HG03280 (cell line): Measurements from ENCODE around the gene CTDSP2.
"Not testable (repeated sequence)": the region's sequence is repeated elsewhere in the genome, so short reads cannot be mapped to it uniquely, and the experiment has no call there.

ENCODE experiments used
- ATAC-seq: cut with Tn5 transposase; IDR thresholded peaks from one replicate; pipeline ENCODE4 v1.9.1; 2021; ENCODE audit warnings: mild to moderate bottlenecking, moderate library complexity; ENCODE audit not compliant: unreplicated experiment

The CTDSP2 gene

DNA sequence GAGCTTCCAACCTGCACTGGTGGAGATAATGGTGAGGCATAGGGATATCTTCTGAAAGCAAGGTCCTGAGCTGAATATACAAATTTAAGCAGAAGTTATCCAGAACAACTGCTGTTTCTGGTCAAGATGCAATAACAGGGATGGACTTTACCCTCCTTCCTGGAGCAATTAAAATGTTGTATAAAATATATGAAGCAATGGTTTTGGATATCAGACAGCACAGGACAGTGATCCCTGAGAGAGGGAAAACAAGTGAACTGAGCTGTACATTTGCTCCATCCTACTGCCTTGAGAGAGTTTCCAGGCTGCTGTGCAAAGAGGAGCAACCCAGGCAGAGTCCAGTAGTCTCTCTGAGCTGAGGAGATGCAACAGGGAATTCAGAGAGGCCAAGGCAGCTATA lies 36.0 kb upstream of the CTDSP2 start:
- no peak for ATAC-seq

DNA sequence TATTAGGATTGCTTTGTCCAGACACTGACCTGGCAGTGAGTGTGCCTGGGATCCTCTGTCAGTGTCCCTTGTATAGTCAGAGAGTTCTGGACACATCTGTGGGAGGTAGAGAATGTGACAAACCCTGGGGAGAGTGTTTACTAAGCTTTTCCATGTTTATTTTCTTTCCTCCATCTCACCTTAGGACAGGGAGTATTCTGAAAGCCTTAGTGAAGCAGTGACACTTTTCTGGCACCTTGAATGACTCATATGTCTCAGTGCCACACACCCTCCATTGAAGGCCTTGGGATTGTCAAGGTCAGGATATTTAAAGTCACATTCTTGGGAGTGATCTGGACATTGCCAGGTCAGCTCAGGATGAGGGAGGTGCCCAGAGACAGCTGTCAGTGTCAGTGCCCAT lies 34.9 kb upstream of the CTDSP2 start:
- no peak for ATAC-seq

DNA sequence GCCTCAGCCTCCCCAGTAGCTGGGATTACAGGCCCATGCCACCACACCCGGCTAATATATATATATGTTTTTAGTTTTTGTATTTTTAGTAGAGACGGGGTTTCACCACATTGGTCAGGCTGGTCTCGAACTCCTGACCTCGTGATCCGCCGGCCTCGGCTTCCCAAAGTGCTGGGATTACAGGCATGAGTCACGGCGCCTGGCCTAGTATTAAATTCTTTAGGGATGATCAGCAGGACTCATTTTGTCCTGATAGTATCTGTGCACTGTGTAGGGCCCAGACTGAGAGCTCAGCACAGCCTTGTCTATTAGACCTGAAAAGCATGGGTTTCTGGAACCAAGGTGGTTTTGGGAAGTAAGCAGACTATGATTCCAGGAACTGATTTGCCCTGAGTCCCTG lies 34.5 kb upstream of the CTDSP2 start:
- not testable (repeated sequence) for ATAC-seq

DNA sequence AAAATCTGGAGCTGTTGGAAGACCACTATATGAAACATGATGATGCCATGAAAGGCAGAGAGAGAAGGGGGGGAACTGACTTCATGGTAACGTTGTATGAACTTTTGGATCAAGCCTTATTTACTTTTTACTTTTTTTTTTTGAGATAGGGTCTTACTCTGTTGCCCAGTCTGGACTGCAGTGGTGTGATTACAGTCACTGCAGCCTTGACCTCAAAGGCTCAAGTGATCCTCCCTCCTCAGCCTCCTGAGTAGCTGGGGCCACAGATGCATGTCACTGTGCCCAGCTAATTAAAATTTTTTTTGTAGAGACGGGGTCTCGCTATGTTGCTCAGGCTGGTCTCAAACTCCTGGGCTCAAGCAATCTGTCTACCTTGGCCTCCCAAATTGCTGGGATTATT lies 31.3 kb upstream of the CTDSP2 start:
- no peak for ATAC-seq

DNA sequence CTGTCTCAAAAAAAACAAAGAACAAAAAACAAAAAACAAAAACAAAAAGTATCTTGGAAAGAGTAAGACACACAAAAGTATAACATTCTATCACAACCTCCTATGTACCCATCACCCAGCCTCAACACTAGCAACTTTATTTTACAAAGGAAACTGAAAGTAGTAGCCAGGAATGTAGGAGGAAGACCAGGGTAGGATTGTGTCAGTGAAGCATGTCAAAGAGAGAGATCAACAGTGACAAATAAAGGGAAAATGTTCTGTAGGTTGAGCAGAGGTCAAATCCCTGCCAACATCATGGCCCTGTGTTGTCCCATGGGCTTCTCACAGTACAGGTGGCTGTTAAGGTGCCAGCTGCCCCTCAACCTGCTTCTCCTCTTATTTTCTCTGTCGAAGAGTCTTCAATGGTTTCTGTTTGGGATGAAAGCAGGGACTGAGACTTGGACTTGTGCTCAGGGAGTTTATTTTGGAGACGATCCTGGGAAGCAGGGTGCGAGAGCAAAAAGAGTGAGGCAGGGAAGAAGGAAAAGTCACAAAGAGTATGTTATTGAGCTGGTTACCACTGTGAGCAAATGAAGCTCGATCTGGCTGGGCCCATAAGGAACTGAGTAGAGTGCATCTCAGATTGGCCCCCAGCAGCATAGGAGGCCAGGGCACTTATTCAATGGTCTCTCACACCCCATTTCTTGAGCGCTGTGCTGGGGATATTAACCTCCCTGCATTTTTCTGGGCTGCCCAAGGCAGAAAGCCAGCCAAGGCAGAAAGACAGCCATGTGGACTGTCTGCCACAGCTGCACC lies 29.4 kb upstream of the CTDSP2 start:
- no peak for ATAC-seq

DNA sequence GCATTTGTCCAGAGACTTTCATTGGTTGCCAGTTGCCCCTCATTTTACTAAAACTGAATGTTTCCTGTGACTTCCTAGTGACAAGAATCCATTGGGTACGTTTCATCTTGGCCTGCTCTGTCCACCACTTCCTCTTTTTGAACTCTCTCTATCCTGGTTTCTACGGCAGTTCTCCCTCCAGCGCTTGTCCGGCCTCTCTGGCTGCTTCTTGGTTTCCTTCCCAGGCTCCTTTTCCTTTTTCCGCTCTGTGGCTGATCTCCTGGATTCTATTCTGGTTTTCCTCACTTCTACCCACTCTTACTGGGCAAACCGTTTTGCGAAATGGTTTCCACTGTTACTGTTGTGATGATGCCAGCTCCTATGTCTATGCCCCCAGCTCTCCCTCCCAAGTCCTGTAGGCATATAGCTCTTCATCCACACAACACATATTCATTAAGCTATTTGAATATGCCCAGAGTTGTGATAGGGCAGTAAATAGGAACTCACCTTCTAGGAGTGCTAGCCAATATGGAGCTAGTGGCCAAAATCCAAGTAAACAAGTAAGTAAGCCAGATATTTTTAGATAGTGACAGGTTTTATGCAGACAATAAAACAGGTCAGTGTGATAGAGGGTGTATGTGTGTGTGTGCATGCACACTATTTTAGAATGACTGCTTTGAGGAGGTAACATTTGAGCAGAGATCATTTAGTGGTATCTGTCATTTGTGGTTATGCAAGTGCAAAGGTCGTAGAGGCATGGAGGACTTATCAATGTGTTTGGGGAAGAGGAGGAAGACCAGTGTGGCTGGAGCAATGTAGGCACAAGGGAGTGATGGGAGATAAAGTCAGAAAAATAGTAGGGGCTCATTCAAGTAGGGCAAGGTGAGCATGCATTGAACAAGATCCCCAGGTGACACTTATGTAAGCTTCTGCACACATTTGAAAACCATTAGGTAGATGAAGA lies 27.9 kb upstream of the CTDSP2 start:
- no peak for ATAC-seq

DNA sequence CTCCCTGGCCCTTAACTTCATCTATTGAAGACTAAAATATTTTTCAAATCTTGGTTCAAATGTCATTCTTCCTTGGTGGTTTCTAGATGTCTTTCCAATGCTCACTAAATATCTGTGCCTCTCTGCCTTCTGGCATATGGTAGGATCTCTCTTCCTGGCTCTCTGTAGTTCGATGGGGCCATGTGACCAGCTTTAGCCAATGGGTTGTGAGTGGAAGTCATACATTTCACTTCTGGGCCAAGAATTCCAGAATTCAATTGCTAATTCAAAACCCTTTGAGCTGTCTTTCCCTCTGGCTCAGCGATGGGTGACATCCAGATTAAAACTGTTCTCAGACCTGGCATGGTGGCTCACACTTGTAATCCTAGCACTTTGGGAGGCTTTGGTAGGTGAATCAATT lies 25.8 kb upstream of the CTDSP2 start:
- ATAC-seq: no peak

DNA sequence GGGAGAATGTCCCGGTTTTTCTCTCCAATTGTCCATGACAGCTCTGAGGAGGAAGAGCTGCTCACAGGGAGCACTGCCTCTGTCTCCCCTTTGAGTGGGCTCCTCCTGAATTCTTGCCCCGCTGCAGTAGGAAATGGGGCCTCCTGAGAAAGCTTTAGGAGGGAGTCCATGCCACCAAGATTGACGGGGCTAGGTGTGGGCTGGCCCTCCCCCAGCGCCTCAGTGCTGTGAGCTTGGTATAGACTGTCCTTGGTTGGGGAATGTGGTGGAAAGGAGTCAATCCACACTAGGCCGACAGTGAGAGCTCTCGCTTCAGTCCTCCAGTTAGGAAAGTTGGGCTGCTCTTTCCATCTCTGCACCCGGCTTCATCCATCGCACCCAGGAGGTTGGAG lies 23.4 kb upstream of the CTDSP2 start:
- ATAC-seq: no peak

DNA sequence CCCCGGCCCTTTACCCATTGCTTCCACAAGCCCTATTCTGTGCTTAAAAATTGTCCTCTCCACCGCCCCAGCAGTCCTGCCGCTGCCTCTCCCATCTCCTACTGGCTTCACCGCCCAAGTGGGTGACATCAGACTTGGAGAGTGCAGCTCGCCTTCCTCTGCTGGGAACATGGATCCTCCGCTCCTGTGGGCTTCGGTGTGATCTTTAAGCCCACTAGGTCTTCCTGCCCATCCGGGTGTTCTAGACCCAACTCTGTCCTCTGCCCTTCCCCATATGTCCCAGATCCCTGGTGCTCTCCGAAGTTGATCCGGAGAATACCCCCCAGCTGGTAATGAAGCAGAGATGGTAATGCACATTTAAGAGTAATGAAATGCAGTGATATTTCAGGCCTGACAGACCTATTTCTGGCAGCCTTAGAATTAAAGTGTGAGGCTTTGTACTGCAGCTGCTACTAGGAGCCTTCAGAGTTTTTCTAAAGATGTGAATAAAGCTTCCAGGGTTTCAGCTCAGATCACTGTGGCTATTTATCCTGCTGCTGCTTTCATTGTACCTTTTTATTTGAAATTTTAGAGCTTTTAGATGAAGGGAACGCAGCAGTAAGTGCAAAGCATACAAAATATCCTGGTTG lies 22.9 kb upstream of the CTDSP2 start:
- ATAC-seq: no peak

DNA sequence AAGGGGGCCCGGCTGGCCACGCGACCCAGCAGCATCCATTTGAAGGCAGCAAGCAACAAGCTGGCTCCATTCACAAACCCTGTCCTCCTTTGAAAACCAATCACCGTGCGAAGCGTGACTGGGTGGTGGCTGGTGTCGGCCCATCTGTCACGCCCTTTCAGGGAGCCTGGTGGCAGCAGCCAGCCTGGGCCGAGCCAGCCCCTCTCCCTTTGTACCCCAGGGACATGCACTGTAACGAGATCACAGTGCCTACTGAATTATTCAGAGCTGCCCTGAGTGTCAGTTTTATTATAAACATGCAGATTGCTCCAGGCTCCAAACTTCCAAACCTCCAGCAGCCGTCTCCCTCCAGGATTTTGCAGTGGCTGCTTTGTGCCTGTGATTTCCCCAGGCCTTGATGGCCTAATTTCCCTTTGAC lies 22.3 kb upstream of the CTDSP2 start:
- no peak for ATAC-seq

DNA sequence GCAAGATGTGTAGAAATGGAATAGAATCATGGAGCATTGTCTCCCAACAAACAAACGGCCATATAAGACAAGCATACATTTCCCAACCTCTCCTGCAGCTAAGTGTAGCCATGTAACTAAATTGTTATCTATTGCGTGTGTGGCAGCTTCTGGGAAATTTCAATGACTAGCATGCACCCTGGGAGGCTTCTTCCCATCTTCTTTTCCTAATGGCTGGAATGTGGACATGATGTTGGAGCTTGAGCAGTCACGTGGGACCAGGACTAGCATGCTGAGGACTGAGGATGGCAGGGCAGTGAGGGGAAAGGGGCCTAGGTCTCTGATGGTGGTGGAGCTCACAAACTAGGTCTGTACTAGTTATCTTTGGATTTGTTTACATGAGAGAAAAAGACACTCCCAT lies 21.7 kb upstream of the CTDSP2 start:
- no peak for ATAC-seq

DNA sequence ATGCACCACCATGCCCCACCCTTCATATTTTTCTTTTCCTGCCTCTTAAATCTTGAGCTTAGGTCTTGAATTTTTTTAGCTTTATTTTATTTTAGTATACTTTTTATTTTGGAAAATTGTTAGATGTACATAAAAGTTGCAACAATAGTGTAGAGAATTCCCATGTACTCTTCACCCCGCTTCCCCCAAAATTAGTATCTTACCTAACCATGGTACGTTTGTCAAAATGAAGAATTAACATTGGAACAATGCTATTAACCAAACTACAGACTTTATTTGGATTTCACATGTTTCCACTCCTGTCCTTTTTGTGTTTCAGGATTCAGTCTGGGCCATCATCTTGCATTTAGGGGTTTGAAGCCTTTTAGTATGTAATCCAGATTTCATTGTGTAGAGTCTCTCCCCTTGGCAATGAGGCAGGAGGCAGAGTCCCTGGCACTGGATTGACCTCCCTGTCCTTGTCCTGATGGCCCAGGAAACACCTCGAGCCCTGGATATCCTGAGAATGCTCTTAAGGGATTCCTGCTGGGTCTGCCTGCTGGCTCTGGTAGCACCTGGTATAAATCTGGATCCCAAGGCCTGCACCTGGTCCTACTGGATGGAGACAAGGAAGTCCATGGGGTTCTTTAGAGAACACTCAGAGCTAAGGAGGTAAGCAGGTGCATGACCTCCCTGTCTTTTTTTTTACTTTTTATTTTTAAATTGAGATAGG lies 19.9 kb upstream of the CTDSP2 start:
- ATAC-seq: no peak

DNA sequence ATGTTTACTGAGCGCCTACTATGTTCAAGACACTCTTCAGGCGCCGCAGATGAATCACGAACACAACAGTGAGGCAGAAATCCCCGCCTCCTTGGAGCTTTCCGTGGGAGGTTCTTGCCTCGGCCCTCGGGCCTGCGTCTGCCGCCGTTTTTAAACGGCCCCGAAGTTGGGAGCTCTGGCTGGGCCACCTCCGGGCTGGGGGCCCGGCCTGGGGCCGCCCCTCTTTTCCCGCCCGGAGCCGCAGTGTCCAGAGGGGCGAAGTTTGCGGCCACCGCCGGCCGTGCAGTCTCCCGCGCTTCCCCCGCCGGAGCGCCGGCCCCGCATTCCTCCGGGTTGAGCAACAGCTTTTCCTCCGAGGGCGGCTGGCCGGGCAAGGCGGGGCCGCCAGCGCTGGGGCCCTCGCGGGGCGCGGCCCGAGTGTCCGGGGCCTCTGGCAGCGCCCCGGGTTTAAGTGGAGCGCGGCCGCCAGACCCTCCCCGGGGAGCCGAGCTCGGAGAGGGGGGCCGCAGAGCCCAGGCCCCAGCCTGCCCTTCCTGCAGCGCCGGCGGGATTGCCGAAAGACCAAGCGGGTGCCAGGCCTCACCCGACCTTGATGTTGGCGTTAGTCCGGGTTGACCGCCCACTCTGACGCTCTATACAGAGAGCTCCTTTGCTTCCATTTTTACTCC lies 18.7 kb upstream of the CTDSP2 start:
- peak; percentile 51 for ATAC-seq

DNA sequence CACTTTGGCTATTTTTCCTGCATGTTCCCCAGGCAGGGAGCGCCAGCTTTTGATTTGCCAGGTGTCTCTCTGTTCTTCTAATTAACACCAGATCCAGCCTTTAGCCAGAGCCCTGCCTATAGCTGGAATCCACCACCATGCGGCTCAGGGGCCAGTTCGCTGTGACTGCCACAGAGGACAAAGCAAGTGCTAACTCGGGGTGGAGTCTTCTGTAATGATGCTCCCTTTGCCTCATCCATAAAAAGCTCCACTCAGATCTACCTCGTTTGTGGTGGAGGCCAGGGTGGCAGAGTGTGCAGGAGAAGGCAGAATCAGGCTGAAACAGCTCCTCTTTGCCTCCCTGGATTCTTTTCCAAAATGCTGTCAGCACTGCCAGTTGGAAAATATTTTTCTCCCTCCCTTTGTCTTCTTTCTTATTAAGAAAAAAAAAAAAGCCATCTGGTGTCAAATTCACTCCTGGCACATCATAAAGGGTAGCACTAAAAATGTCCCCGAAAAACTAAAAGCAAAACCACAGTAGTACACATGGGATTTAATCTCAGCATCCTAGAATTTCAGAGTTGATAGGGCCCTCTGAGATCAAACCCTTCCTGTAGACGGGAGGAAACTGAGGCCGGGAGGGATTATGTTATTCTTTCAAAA lies 18.0 kb upstream of the CTDSP2 start:
- no peak for ATAC-seq

DNA sequence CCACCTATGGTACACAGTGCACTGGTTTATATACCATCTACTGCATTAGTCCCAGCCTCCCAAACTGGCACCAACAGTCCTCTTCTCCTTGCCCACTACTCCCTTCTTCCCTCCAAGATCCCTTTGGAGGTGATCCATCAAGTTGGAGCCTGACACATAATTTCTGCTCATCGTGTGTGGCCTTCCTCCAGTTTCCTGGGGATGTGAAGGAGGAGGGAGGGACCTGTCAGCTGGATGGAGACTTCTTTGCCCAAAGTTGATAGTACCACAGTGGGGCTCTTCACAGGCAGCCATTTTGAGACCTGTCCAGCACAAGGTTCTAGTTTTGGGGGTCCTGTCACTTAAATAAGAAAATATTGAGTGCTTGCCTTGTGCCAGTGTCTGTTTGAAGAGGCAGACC lies 17.1 kb upstream of the CTDSP2 start:
- no peak for ATAC-seq

DNA sequence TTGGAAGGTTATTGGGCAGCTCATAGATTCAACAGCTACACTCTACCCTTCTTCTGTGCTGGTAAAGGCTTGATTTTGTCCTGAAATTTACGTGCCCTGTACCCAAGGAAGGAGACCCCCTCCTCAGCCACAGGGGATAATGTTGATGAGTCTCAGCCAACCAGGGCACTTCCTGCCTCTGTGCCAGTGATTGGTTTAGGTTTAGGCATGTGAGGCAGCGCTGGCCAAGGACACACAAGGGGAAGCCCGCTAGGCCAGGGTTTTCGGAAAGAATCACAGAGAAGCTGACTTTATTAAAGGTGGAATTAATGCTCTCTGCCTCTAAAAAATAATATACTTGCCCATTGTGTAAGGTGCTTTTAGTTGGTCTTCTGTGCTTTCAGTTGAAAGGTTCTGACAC lies 15.4 kb upstream of the CTDSP2 start:
- ATAC-seq: no peak

DNA sequence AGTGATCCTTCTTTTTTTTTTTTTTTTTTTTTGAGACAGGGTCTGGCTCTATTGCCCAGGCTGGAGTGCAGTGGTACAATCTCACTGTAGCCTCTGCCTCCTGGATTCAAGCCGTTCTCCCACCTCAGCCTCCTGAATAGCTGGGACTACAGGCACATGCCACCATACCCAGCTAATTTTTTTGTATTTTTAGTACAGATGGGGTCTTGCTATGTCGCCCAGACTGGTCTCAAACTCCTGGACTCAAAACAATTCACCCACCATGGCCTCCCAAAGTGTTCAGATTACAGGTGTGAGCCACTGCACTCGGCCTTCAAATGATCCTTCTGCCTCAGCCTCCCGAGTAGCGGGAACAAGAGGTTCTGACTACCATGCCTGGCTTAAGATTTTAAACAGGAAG lies 14.4 kb upstream of the CTDSP2 start:
- ATAC-seq: not testable (repeated sequence)

DNA sequence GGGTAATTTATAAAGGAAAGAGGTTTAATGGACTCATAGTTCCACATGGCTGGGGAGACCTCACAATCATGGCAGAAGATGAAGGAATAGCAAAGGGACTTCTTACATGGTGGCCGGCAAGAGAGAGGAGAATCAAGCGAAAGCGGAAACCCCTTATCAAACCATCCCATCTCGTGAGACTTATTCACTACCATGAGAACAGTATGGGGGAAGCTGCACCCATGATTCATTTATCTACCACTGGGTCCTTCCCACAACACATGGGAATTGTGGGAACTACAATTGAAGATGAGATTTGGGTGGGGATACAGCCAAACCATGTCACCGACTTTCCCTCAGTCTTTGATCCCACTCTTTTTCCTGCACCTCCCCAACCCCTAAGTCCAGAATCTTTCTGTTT lies 12.6 kb upstream of the CTDSP2 start:
- no peak for ATAC-seq

DNA sequence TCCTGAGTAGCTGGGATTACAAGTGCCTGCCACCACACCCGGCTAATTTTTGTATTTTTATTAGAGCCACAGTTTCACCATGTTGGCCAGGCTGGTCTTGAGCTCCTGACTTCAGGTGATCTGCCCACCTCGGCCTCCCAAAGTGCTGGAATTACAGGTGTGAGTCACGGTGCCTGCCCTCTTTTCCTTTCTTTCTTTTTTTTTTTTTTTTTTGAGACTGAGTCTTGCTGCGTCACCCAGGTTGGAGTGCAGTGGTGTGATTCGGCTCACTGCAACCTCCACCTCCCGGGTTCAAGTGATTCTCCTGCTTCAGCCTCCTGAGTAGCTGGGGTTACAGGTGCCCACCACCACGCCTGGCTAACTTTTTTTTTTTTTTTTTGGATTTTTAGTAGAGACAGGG lies 11.6 kb upstream of the CTDSP2 start:
- not testable (repeated sequence) for ATAC-seq

DNA sequence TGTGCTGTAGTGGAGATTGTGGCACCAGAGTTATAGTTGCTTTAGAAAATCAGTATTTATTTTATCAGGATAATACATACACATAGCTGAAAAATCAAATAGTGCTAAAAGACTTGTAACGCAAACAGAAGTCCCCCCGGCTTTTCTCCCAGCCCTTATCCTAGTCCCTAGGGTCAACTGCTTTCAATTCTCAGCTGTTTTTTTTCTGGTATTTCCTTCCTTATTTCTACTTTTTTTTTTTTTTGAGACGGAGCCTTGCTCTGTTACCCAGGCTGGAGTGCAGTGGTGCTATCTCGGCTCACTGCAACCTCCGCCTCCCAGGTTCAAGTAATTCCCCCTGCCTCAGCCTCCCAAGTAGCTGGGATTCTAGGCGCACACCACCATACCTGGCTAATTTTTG lies 8.4 kb upstream of the CTDSP2 start:
- no peak for ATAC-seq
